ENCODE measurements around the gene CUL3. TPM values are rescaled to one million over a fixed set of nuclear protein-coding genes. Genes with fewer than 3 reads are reported as not detected.

The CUL3 gene
- total and polyA plus RNA-seq, 2 of the 13 experiments (the other 11 are each of a cell fraction or from before 2014, with no cell fraction given): 33.2 to 62.3 TPM

- TF ChIP-seq CTCF (CRISPR knock-in tag; IDR thresholded peaks at IDR 0.05) (0 out of 2 replicates have a peak, but pooled peaks have one; percentile 3), ARNT2 (CRISPR knock-in tag; IDR thresholded peaks at IDR 0.05; ENCODE audit: low read depth) (peak; percentile 56; the same call in 1 of the 2 replicates), MXD1 (CRISPR knock-in tag; IDR thresholded peaks at IDR 0.05) (0 out of 2 replicates have a peak, but pooled peaks have one; percentile 29), PAXIP1 (CRISPR knock-in tag; conservative IDR thresholded peaks at IDR 0.05) (peak; percentile 83), ASH2L (IDR thresholded peaks at IDR 0.05; ENCODE audit: insufficient read length, low read depth, low read length) (peak; percentile 24), THAP11 (CRISPR knock-in tag; IDR thresholded peaks at IDR 0.05) (peak; percentile 46; the same call in 1 of the 2 replicates), ZSCAN5A (CRISPR knock-in tag; IDR thresholded peaks at IDR 0.05; ENCODE audit: borderline replicate concordance) (peak; percentile 46; the same call in 1 of the 2 replicates), FOXA3 (CRISPR knock-in tag; IDR thresholded peaks at IDR 0.05) (peak; percentile 99), RXRA (CRISPR knock-in tag; IDR thresholded peaks at IDR 0.05) (peak; percentile 92), THAP9 (CRISPR knock-in tag; IDR thresholded peaks at IDR 0.05; ENCODE audit: borderline replicate concordance) (peak; percentile 40; the same call in 1 of the 2 replicates), ATF3 (CRISPR knock-in tag; IDR thresholded peaks at IDR 0.05) (peak; percentile 89)
Observed at GRCh38 chr2:224485081-224486014, 99.8 kb downstream of the CUL3 start (continued).
